Kidney tubule cell (primary cell): Measurements from ENCODE around the gene PRDM16.

ENCODE experiments used
- DNase-seq: peaks from one replicate; pipeline ENCODE4 v3.0.0-alpha.2; 2018; ENCODE audit warnings: low spot score

PRDM16 gene

DNA sequence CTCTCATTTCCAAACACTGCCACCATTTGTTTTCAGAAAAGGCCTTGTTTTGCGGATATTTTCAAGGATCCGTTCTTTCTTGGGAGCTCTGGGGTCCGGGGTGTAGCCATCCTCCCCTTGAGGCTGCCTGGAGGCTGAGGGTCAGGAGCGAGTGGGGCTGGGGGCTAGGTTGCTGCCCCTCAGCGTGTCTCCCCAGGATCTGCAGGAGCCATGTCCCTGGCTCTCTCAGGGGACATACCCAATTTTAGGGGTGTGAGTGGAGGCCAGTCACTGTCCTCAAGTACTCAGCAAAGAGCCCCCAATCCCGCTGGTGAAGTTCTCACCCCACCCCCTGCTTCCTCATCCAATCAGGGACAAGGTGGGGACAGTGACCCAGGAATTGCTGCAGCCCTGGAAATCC is 15.0 kb upstream of the PRDM16 start:
- DNase-seq = no peak

DNA sequence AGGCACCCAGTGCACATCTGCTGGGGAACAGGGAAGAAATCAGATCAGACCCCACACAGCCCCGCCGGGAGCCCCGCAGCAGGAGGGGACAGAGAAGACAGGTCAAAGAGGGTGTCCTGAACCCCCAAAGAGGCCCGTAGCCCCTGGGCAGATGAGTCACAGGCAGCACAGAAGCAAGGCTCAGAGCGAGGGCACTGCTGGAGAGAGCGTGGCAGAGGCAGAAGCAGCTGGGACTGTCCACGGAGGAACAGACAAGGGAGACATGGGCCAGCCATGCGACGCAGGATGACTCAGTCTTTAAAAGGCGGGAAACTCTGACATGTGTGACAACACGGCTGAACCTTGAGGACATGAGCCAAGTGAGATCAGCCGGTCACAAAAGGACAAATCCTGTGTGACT is 14.5 kb upstream of the PRDM16 start:
- DNase-seq = no peak

DNA sequence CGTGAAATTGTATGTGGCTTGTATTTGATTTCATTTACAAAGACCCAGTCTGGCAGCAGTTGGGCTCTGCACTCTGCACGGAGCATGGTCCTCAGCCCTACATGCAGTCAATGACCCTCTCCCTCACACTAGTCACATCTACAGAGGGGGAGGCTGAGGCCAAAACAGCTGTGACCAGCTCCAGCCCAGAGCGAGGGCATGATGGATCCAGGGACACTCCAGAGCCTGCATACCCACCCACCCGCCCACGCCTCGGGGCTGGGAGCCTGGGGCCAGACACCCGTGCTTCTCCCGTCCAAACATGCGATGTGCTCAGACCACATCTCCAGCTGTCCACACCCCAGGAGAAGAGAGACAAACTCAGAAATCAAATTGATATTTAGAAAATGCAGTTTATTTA is 14.0 kb upstream of the PRDM16 start:
- DNase-seq = no peak

DNA sequence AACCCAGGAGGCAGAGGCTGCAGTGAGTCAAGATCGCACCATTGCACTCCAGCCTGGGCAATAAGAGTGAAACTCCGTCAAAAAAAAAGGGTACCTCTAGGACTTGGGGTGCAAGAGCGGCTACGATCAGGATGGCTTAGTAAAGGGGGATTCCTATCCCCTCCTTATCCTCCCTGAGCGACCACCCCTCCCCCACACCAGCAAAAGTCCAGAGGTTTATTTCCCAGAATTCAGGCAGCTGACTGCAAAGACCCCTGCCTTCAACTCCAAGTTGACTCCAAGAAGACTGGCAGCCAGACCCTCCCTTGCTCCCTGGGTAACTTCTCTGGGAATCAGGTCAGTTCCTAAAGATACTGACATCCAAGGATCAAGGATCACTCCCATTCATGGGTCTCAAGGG is 12.4 kb upstream of the PRDM16 start:
- DNase-seq = no peak

DNA sequence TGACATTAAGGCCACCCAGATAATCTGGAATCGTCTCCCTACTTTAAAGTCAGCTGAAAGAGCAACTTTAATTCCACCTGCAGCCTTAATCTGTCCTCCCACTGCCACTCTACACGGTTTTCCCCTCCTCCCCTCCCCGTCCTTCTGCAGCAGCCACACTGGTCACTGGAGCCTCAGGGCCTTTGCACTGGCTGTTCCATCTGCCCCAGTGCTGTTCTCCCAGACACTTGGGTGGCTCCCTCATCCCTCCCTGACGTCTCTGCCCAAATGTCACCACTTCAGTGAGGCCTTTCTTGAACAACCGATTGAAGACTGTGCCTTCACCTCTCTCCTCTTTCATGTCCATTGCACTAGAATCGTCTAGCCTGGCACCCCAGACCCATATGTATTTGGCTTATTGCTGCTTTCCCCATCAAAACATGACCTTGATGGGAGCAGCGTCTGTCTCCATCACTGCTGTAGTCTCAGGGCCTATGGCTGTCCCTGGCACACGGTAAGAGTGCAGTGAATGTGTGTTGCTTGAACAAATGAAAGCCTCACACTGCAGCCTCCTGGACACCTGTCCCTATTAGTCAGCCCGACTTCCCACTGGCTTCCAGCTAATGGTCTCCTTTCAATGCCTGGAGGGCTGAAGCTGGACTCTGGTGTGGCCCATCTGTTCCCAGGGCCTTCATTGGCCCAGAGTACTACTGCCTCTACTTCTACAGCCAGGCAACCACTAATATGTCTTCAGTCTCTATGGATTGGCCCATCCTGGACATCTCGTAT is 10.6 kb upstream of the PRDM16 start:
- no peak for DNase-seq

DNA sequence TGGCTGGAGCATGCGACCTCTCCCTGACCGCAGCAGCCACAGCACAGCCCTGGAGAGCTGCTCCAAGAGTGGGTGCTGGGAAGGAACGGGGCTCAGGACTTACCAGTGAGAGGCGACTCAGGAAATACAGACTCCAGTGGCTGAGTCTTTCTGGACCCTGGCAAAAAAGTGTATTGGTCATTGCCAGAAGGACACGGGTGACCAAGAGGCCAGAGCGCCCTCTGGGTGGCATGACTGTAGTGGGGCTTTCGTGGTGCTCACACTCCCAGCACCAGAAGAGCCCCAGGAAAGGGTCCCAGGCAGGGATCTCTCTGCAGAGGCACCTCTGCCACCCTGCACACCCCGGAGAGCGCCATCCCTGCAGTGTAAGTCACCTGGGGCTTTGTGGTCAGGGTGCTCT is 8.9 kb upstream of the PRDM16 start:
- DNase-seq = no peak

DNA sequence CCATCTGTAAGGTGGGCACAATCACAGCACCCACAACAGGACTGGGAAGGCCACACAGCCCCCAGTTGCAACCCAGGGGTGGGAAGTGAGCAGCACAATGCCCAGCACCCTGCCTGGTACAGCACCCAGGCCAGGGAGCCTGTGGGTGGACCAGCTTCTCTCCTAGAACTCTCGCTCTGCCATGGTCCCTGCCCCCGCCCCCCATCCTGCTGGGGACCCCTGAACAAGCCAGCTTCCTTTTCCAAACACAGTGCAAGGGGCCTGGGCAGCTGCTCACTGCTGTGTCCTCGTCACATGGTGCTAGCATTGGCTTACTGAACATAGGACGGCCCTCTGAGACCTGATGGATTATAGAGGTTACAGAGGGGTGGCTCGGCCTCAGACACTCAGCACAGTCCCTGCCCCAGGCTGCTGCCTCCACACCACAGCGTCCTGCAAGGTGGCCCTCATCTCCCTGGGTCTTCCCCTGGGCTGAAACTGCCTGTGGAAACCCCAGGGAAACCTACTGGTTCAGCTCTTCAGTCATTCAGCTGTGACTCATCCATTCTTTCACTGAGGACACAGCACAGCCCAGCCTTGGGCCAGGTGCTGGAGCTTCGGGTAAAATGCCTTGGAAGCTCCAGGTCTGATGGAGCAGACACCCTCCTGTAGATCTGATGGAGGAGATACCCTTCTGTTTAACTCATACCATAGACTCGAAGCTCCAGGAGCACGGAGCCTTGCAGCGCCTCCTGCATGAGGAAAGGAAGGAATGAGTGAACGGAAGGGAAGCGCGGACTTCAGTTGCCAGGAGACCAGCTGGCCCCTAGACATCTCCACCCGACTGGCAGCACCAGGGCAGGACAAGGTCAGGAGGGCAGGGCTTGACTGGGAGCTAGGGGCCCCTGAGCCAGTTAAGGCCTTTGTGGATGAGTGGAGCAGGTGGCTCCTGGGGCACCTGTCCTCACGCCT is 8.1 kb upstream of the PRDM16 start:
- DNase-seq = peak; percentile 59

DNA sequence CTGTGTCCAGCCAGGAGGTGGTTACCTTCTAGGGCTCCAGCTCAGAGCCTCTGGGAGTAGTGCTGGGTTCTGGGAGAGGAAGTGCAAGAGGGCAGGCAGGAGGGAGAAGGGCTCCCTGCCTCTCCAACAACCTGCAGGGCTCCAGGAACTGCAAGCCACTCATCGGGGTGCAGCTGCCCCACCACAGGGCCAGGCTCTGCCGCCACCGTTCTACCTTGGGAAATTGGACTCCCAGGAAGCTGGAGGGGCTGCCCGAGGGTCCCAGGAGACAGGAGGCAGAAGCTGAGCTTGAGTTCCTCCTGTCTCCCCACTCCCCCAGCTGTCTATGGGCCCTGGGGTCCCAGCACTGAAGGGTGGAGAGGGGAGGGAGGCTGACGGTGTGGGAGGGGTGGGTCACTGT is 7.4 kb upstream of the PRDM16 start:
- no peak for DNase-seq

DNA sequence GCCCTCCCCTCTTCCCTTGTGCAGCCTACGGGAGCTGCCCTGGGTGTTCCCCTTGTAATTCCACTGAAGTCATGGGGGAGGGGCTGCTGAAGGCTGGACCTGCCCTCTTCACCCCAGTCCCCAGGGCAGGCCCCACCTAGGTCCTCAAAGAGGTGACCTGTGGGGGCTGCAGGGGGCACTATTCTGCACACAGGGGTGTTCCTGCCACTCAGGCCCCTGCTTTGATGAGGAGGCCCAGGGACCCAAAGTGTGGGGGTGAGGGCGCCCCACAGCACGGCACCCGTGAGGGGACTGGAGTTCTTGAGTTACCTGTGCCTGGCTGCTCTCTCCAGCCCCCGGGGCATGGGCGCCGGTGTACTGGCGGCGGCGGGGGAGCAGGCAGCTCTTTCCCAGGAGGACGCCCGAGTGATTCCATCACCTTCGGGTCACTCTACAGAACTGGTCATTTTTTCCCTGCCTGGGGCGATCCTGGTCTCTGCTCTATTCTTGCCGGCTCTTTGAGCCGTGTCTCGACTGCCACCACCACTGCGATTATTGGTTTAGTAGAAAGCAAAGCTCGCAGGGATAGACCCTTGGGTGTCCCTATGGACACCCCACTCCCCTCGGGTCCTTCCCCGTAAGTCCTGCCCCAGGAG is 6.9 kb upstream of the PRDM16 start:
- no peak for DNase-seq

DNA sequence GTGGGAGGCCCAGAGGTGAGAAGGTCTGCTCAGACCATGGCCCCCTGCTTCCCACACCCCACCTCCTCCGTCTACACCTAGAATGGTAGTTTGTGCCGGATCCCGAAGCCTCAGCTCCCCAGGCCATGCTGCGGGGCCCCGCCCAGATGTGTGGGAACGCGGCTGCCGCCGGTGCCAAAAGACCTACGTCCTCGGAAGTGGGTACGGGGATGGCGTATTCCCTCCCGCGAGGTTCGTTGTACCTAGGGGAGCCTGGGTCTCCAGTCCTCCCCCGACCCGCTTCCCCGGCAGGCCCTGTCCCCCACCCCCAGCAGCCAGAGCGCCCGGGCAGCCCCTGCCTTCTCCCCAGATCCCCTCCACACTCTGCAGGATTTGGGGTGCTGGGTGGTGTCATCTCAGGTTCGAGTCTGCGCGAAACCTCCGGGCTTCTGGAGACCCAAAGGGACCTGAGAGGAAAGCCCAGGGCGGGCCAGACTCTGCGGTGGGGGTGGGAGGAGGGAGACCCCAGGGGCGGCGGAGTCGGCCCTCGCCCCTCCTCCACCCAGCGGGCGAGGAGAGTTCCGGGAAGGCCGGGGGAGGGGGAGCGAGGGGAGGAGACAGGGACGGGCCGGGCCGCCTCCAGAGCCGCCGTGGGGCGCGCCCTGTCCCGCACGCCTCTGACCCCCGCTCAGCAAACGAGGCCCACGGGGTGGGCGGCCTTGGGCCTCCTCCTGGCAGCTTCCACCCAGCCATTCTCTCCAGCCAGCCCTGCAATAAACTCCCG is 6.2 kb upstream of the PRDM16 start:
- DNase-seq = no peak

DNA sequence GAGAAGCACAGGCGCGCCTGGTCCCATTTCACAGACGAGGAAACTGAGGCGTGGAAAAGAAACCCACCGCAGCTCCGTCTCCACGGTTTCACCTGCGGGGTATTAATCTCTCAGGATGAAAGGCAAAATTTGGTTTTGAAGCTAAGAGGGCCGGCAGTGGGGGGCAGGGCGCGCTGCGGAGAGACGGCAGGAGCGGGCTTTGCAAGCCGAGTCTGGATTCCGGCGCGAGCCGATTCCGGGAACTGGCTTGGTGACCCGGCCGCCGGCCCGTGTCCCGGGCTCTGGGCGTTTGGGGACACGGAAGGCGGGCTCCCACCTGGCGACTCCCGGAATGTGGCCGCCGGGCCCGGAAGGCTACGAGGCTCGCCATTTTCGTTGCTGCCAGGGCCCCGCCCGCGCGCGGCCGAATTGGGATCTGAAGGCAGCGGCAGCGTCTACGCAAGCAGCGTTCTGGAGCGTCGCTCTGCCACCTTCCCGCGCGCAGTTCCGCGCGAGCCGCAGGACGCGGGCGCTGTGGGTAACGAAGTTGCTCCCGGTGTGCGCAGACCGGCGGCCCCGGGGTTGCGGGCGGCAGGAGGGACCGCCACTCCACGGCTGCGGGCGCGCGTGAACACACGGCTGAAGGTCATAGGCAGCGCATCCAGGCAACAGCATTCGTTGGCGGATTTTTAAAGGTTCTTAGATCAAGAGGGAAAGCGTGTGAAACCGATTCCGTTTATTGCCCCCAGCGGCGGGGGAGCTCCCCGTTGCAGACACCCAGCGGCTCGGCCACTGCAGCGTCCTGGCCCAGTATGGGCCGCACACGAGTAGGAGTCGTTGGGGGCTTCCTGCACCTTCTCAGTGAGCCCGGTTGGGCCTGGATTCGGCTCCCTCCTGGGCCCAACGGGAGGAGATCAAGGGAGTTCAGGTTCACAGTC is 5.4 kb upstream of the PRDM16 start:
- no peak for DNase-seq

DNA sequence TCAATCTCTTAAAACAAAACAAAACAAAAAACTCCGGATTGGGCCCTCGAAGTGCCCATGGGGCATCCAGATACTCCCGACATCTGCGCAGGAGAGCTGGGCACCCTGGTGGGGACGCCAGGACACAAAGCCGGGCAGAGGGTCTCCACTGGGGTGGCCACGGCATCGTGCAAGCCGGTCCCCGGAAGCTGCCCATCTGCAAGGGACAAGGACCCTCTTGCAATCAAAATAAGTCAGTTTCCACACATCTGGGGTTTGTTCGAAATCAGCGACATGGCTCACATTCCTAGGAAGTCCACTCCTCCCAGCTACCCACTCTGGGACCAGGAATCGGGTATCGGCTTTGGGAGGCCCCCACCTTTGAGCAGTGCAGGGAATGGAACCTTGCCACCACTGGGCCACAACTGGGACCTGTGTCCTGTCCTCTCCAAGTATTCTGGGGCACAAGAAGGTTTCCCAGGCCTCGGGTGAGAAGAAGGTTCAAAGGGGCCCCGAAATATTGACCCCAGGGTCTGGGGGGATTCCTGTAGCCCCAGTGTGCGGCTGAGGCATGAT is 4.6 kb upstream of the PRDM16 start:
- DNase-seq = no peak

DNA sequence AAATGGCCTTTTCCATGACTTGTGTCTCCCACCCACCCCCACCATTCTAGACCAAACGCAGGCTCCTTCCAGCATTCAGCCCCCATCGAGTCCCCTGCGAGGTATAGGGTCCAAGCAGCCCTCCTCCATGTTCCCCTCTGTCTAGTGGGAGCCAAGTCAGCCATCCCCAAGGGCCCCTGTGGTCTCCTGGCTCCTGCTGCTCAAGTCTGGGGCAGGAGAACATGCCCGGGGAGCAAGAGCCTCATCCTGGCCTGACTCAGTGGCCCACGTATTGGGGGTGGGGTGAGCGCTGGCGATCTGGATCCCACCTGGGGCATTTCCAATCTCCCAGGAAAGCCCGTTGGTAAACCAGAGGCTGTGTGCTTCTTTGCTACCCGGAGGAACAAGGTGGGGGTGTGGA is 4.1 kb upstream of the PRDM16 start:
- no peak for DNase-seq

DNA sequence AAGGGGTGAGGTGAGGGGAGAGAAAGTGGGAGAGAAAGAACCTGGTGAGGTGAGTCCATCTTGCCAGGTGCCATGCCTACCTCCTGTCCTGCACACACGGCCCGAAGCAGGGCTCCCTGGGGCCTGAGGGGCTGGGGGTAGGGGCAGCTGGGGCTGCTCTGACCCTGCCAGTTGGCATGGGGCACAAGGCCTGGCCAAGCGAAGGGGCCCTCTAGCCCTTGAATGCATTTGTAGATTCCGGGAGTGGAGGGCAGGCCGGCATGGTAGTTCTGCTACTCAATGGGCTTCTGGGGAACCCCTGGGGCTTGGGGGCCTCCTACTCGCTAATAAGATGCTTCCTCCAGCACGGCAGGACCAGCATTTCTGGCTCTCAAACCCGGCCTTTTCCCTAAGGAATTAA is 3.6 kb upstream of the PRDM16 start:
- DNase-seq = no peak

DNA sequence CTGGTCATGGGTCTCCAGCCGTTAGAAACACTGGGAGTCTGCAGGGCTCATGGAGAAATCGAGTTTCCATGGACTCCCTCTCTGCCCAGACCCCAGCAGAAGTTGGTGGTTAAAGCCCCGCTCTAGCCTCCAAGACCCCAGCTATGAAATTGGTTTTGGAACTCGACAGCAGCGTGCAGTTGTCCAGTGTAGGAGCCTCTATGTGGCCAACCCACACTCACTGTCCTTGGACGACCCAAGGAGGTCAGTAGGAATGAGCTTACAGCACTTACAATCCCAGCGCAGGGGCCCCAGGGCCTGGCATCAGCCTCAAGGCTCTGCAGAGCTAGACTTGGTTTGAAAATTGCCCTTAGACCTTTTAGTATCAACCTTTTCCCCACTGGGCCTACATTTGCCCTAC is 3.2 kb upstream of the PRDM16 start:
- no peak for DNase-seq

DNA sequence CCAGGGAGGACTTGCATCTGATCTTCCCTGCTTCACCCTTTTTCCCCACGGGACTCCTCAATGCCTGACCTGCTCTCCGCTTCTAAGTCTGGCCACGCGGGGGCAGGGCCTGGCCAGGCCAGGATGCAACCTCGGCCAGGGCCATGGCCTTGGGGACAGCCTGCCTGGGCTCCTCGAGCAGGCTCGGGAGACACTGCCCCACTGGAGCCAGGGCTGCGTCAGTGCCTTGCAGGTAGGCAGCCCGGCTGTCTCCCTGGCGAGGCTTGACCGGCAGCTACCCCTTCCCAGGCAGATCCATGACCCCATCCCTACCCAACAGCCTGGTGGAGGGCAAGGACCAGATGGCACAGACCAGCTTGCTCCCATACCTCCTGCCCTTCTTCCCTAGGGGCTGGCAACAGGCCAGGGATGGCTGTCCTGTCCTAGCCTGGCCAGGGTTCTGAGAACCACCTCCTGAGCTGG is 2.7 kb upstream of the PRDM16 start:
- DNase-seq = peak; percentile 54

DNA sequence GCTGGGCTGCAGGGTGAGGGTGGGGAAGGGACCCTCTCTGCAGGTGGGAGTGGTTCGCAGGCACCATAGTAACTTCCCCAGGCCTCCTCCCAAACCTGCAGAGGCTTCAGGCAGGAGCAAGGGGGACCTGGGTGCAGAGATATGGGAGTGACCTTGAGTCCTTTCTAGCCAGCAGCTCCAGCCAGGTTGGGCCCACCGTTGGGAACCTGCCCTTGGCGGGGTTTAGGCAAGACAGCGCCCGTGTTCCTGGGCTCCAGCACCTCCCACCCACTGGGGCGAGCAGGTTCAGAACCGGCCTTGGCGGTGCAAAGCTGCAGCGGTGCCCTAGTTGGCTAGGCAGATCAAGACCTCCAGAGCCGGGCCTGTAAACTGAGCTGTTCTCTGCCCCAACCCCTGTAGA is 2.2 kb upstream of the PRDM16 start:
- no peak for DNase-seq

DNA sequence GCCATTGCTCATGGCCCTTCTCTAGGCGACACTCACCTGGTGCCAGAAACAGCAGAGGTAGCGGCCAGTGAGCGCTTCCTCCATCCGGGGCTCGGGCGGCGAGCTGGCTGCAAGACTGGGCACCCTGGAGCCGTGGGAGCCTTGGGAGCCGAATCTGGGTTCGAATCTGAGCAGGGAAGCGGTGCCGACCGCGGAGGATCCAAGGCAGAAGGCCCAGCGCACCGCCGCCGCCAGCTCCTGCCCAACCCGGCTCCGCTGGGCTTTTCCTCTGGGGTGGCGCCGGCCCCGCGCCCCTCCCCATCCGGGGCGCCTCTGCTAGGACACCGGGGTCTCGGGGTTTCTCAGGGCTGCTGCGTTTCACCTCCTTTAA is 1.7 kb upstream of the PRDM16 start:
- no peak for DNase-seq

DNA sequence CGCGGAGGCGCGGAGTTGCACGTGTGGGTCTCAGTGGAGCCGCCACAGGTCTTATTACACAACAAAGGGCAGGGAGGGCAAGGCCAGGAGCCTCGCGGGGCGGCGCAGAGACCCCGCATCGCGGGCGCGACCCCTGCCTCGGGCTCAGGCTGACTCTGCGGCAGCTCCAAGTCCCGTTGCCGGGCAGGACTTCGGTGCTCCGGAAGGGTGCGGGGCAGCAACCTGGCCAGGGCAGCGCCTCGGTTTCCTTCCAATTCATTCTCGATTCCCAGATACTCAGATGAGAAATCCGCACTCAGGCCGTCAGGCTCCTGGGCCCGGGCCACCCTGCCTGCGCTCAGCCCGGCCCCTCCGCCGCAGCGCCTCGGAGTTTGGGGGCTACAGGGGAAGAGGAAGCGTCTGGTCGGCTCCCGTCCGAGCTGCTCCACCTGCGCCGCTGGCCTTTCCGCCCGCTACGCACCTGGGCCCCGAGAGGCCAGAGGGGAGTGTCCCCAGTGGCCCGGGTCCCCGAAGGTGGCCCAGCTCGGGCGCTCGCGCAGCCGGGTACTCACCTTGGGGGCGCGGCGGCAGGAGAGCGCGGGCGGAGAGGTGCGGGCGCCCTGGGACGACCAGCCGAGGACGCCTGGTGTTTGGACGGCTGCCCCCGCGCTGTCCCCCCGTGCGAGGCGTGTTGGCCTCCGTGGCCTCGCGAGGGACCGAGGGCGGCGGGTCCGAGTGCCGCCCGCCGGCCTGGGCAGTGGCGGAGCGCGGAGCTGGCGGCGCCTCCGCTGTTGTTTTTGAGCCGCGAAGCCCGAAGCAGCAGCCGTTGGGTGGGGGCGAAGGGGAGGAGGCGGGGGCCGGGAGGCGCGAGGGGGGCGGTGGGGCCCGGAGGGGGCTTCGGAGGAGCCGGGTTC is 1.1 kb upstream of the PRDM16 start:
- DNase-seq = no peak
